Kidney tubule cell (primary cell): Measurements from ENCODE around the gene MTCL1.
A peak's percentile ranks its signal among the peaks of the same experiment; 100 is the strongest.

Experiments used
- DNase-seq: peaks from one replicate; pipeline ENCODE4 v3.0.0-alpha.2; 2018; ENCODE audit warnings: low spot score

Gene MTCL1

GRCh38 chr18:8794156-8794933, 89.0 kb downstream of the MTCL1 start:
- peak; percentile 98 for DNase-seq

GRCh38 chr18:8794934-8795280, 89.6 kb downstream of the MTCL1 start:
- DNase-seq, result no peak

- DNase-seq, result no peak
Observed at GRCh38 chr18:8795586-8796325, 90.4 kb downstream of the MTCL1 start.

- peak; percentile 52 for DNase-seq
Observed at GRCh38 chr18:8797206-8797605, 91.8 kb downstream of the MTCL1 start.

- DNase-seq, result peak; percentile 54
Observed at GRCh38 chr18:8799001-8799400, 93.6 kb downstream of the MTCL1 start.

GRCh38 chr18:8799596-8800441, 94.5 kb downstream of the MTCL1 start:
- no peak for DNase-seq

GRCh38 chr18:8800445-8800844, 95.1 kb downstream of the MTCL1 start:
- DNase-seq, result peak; percentile 99

GRCh38 chr18:8800876-8801262, 95.5 kb downstream of the MTCL1 start:
- no peak for DNase-seq

GRCh38 chr18:8801263-8801901, 96.0 kb downstream of the MTCL1 start:
- DNase-seq, result peak; percentile 36

GRCh38 chr18:8802017-8802672, 96.8 kb downstream of the MTCL1 start:
- no peak for DNase-seq

- no peak for DNase-seq
Observed at GRCh38 chr18:8803063-8803795, 97.9 kb downstream of the MTCL1 start.

GRCh38 chr18:8803957-8804356, 98.6 kb downstream of the MTCL1 start:
- DNase-seq, result no peak

GRCh38 chr18:8805552-8805951, 100.2 kb downstream of the MTCL1 start:
- DNase-seq, result no peak

- peak; percentile 69 for DNase-seq
Observed at GRCh38 chr18:8806100-8806797, 100.9 kb downstream of the MTCL1 start.

GRCh38 chr18:8806798-8807487, 101.6 kb downstream of the MTCL1 start:
- no peak for DNase-seq

- no peak for DNase-seq
Observed at GRCh38 chr18:8807488-8807805, 102.1 kb downstream of the MTCL1 start.

- DNase-seq, result no peak
Observed at GRCh38 chr18:8808001-8808400, 102.6 kb downstream of the MTCL1 start.

GRCh38 chr18:8809514-8809913, 104.2 kb downstream of the MTCL1 start:
- DNase-seq, result no peak

- DNase-seq, result no peak
Observed at GRCh38 chr18:8810157-8810556, 104.8 kb downstream of the MTCL1 start.

GRCh38 chr18:8811115-8811514, 105.8 kb downstream of the MTCL1 start:
- no peak for DNase-seq
